Measurements from ENCODE around the gene TMEM43.
"Not testable (repeated sequence)": the region's sequence is repeated elsewhere in the genome, so short reads cannot be mapped to it uniquely, and the experiment has no call there.

The TMEM43 gene

GRCh38 chr3:14093831-14094230 lies 31.0 kb upstream of the TMEM43 start:
- Histone ChIP-seq H3K27me3 (no peaks in the 10 kb centered on the region), H3K4me3 (no peak overlapping the region), H3K27ac (no peak overlapping the region), H3K9me3 (peaks cover 0 to 10% (median 8%) of the 10 kb centered on the region in 3 donors), H3K36me3 (no peaks in the 10 kb centered on the region), H3K4me1 (no peaks in the 10 kb centered on the region)
- no peak for TF ChIP-seq CTCF (IDR thresholded peaks at IDR 0.05)
- no peak for DNase-seq
- intact Hi-C loops (cut with DNase I; ENCODE audit: low total_unique reads), result no loop called here

GRCh38 chr3:14096742-14097141 lies 28.1 kb upstream of the TMEM43 start:
- no peak for TF ChIP-seq CTCF (IDR thresholded peaks at IDR 0.05)
- H3K4me1 ChIP-seq, result no peaks in the 10 kb centered on the region
- no peaks in the 10 kb centered on the region for H3K36me3 ChIP-seq
- no peak for DNase-seq
- H3K9me3 ChIP-seq, result peaks cover 0 to 10% (median 8%) of the 10 kb centered on the region in 3 donors
- H3K4me3 ChIP-seq, result no peak overlapping the region
- H3K27me3 ChIP-seq, result no peaks in the 10 kb centered on the region
- intact Hi-C loops (cut with DNase I; ENCODE audit: low total_unique reads), result no loop called here
- no peak overlapping the region for H3K27ac ChIP-seq

GRCh38 chr3:14097616-14098391 lies 27.0 kb upstream of the TMEM43 start:
- DNase-seq, result no peak
- TF ChIP-seq CTCF (IDR thresholded peaks at IDR 0.05), result no peak
- Histone ChIP-seq H3K27me3 (no peaks in the 10 kb centered on the region), H3K4me3 (no peak overlapping the region), H3K36me3 (no peaks in the 10 kb centered on the region), H3K27ac (no peak overlapping the region), H3K4me1 (no peaks in the 10 kb centered on the region), H3K9me3 (peaks cover 0 to 10% (median 8%) of the 10 kb centered on the region in 3 donors)
- intact Hi-C loops (cut with DNase I; ENCODE audit: low total_unique reads), result no loop called here

GRCh38 chr3:14109821-14110220 lies 15.0 kb upstream of the TMEM43 start:
- H3K4me3 ChIP-seq, result not testable (repeated sequence)

GRCh38 chr3:14110699-14111098 lies 14.2 kb upstream of the TMEM43 start:
- no peak for TF ChIP-seq CTCF (IDR thresholded peaks at IDR 0.05)
- Histone ChIP-seq H3K4me1 (no peaks in the 10 kb centered on the region), H3K4me3 (no peak overlapping the region), H3K27ac (no peak overlapping the region), H3K27me3 (no peaks in the 10 kb centered on the region), H3K36me3 (peaks cover 31 to 49% (median 46%) of the 10 kb centered on the region in 3 donors), H3K9me3 (no peaks in the 10 kb centered on the region)
- DNase-seq, result no peak
- intact Hi-C loops (cut with DNase I; ENCODE audit: low total_unique reads), result no loop called here

More at GRCh38 chr3:14109821-14110220, 15.0 kb upstream of the TMEM43 start:
- intact Hi-C loops (cut with DNase I; ENCODE audit: low total_unique reads), result loop anchor here (10.0 kb wide), 1 partner anchor 205 kb away; no protein-coding TSS in a partner anchor
- not testable (repeated sequence) for H3K27me3 ChIP-seq, H3K4me1 ChIP-seq, H3K27ac ChIP-seq, H3K9me3 ChIP-seq, DNase-seq
- peaks cover 22 to 40% (median 37%) of the 10 kb centered on the region in 3 donors for H3K36me3 ChIP-seq

GRCh38 chr3:14113965-14114635 lies 10.8 kb upstream of the TMEM43 start:
- TF ChIP-seq CTCF (IDR thresholded peaks at IDR 0.05), result no peak
- Histone ChIP-seq H3K4me3 (no peak overlapping the region), H3K9me3 (no peaks in the 10 kb centered on the region), H3K27me3 (no peaks in the 10 kb centered on the region), H3K4me1 (no peaks in the 10 kb centered on the region), H3K27ac (no peak overlapping the region), H3K36me3 (peaks cover 39 to 57% (median 56%) of the 10 kb centered on the region in 3 donors)
- intact Hi-C loops (cut with DNase I; ENCODE audit: low total_unique reads), result no loop called here
- no peak for DNase-seq
